Left colon (tissue), 2 donors: Measurements from ENCODE around the gene SQOR. TPM values are rescaled to one million over a fixed set of nuclear protein-coding genes. Genes with fewer than 3 reads are reported as not detected.
"Not testable (repeated sequence)": the region's sequence is repeated elsewhere in the genome, so short reads cannot be mapped to it uniquely, and the experiment has no call there.

ENCODE experiments used
- ATAC-seq: fragments of 200-7000 bp; cut with Tn5 transposase; one replicate; pipeline ENCODE4 v1.9.1; 2020; ENCODE audit warnings: mild to moderate bottlenecking, moderate library complexity
- DNase-seq, 2 donors: peaks; one replicate each; pipeline ENCODE4 v3.0.0-alpha.2; 2020
- intact Hi-C, 2 donors: fragments of 100-400 bp; cut with DNase I in 1 of 2; cut with micrococcal nuclease in 1 of 2; formaldehyde crosslinking; loops; one replicate each; pipeline versions ENCODE4 v1.11.2 to v1.14.0; 2022; cut with DNase I, micrococcal nuclease
- total RNA-seq, 2 donors: library from RNA; stranded (reverse); fragmentation: NEBNext Ultra II Directional; extraction: Animal tissue kit (Norgen Biotek cat#: 25700); gene quantifications; one replicate each; pipeline ENCODE4 v1.2.1, GENCODE V29; 2021
- donor health status: DM: no; HTN: no; CAD: no.
- donor health status: DM: yes; HTN: yes; CAD: no.

The SQOR gene
- total RNA-seq, 2 donors from 2014 or later: 303 to 408 TPM

DNA sequence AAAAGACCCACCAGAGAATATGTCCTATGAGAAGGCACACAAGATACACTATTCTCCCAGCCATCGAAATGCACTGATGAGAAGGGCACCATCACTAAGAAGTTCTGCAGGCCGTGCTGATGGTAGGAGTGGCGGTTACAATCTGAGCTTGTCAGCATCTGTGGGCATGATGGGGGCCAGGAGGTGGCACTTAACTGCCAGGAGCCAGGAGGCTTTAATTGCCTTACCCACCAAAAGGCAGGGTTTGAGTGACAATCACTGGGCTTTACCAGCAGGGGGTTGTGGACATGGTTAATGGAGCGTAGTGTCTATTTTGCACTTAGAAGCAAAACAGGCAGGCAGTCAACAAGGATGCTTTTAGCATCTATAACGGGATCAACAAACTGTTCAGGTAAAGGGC, 16.0 kb upstream of the SQOR start:
- intact Hi-C loops: no loop called here
- ATAC-seq: no peak
- DNase-seq: no peak

DNA sequence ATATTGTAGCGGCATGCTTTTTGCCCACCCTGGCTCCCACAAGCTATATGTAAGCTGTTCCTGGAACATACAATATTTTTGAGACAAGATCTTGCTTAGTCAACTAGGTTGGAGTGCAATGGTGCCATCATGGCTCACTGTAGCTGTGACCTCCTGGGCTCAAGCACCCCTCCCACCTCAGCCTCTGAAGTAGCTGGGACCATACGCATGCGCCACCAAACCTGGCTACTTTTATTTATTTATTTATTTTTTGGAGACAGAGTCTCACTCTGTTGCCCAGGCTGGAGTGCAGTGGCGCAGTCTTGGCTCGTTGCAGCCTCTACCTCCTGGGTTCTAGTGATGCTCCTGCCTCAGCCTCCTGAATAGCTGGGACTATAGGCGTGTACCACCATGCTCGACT, 6.7 kb upstream of the SQOR start:
- DNase-seq: no peak
- no peak for ATAC-seq

DNA sequence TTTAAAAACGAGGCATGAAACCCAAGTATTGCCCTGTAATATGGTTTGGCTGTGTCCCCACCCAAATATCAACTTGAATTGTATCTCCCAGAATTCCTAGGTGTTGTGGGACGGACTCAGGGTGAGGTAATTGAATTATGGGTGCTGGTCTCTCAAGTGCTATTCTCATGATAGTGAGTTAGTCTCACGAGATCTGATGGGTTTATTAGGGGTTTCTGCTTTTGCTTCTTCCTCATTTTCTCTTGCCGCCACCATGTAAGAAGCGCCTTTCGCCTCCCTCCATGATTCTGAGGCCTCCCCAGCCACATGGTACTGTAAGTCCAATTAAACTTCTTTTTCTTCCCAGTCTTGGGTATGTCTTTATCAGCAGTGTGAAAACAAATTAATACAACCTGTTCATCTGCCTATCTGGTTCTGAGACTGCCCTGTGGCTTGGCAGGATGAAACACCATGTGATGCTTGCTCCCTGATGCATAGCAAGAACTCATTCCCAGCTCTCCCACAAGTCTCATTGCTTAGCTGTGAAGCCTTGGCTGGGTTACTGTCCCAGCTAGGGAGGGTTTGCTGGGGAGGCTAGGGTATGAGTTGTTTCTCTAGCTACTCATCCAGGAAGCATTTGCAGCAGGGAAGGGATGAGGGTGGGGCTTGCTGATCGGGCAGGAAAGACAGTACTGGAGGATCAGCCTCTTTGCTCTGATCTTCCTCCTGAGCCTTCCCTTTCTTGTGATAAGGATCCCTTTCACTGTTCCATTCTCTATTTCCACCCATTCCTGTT, 3.7 kb upstream of the SQOR start:
- intact Hi-C loops: no loop called here
- DNase-seq (peak in 1 of 2 donors; percentile 71), ATAC-seq (peak; percentile 20)

More for the DNA sequence above, 6.7 kb upstream of the SQOR start:
- intact Hi-C loops: no loop called here

DNA sequence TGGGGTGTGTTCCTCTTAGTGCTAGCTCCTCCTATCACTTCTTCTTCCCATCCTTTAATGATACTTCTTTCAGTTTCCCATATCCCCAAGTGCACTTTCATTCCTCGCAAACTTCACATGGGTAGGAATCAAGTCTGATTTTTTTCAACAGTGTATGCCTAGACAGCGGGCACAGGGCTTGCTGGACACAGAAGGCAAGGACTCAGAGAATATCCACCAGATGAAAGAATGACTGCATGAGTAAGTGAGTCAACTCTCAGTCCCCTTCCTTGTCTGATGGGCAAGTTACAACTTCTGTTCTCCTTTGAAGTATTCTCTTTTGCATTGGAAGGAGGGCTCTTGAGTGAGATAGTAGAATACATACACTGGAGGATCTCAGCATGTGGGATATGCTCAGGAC, 3.1 kb upstream of the SQOR start:
- intact Hi-C loops: no loop called here
- DNase-seq (no peak), ATAC-seq (no peak)

DNA sequence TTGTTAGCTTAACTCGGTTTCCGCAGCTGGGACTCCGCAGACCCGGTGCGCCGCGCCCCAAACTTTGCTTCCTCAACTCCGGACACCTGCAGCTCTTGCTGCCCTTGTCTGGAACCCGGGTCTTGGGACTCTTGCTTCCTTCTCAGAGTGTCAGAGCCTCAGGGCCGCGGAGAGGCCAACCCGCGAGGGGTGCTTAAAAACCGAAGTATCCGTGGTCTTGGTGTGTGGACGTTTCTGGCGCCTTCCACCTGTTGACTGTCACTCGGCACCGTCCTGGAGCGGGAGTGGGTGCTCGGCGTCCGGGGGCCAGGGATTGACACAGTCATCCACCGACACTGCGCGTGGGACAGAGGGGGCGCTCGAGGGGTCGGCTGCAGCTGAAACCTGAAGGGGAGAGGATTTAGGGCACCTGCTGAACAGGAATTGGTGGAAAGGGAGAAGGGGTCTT, 386 bp downstream of the SQOR start:
- ATAC-seq (peak; percentile 51), DNase-seq (peak; percentile 79 to 88)
- intact Hi-C loops: no loop called here

DNA sequence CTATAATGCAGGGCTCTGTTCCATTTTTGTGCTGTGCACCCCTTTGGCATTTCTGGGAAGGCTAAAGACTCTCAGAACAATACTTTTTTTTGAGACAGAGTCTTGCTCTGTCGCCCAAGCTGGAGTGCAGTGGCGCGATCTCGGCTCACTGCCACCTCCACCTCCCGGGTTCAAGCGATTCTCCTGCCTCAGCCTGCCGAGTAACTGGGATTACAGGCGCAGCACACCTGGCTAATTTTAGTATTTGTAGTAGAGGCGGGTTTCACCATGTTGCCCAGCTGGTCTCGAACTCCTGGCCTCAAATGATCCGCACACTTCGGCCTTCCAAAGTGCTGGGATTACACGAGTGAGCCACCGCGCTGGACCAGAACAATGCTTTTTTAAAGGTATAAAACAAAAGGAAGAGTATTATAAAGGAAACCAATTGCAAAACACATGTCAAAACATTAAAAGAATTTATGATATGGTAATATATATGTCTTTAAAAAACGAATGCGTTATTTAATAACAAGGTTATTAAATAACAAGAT, 999 bp downstream of the SQOR start:
- intact Hi-C loops: no loop called here
- no peak for DNase-seq
- ATAC-seq: no peak

DNA sequence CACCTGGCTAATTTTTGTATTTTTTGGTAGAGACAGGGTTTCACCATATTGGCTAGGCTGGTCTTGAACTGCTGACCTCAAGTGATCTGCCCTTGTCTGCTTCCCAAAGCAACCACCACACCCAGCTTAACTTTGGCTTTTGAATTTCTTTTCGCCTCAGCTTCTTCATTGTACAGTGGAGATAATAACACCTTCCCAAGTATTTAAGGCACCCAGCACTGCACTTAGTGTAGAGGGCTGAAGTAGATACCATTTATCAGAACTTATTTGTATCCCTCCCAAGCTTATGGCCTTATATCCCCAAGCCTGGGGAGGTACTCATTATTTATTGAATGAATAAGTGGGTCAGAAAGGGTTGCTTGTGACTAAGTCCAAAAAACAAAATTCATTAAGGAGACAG, 2.3 kb downstream of the SQOR start:
- DNase-seq (no peak), ATAC-seq (no peak)
- intact Hi-C loops: no loop called here

DNA sequence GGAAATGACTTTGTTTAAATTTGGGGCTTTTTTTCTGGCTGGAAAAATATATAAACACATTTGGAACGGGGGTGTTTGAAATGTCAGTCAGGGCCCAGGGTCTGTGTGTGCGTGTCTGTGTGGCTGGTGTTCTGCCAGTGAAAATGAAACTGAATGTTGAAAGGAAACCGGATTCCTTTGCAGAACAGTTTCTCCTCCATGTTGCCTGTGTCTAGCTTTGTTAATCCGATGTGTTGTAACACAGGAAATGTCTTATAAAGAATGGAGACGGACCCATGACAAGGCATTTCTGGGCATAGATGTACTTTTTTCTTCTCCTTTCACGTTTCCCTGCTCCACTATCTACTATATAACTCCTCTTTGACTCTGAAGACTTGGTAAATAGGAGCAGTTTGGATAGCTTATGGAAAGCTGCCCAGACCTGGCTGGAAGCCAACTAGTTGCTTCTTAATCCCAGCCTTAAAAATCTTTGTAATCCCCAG, 2.8 kb downstream of the SQOR start:
- peak; percentile 19 for ATAC-seq
- intact Hi-C loops: no loop called here
- DNase-seq: peak; percentile 73 to 75

DNA sequence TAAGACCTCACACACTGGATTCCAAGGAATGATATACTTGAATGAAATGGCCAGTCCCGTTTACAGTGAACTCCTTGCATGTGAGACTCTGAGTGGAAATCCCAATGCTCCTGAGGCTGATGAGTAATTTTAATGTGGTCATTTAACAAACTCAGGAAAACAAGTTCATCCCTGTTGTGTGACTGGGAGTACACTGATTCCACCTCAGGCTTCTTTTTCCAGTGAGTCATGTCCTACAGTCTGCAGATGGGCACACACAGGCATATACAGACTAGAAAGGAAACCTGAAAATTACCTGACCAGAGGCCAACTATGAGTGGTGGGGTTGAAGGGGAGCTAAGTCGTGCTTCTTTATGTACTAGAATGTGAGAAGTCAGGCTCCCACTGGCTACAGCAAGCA, 5.8 kb downstream of the SQOR start:
- DNase-seq: no peak
- ATAC-seq: peak; percentile 20

DNA sequence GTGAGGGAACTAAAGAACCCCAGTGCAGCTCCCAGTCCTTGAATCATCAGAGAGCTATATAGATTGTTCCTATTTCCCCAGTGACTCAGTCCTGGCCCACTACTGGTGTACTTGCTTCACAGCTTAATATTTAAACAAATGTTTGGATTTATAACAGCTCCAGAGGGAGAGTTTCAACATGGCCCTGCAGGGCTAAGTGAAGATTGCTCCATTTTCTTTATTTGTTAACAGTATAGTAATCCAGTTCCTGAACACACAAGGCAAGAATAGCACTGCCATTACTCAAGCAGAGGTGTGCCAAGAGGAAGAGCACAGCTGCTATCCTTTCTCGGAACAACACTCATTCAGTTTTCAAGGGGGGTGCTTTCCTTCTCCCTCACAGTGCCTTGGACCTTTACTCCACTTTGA, 6.5 kb downstream of the SQOR start:
- intact Hi-C loops: no loop called here
- peak; percentile 44 to 70 for DNase-seq
- peak; percentile 70 for ATAC-seq

More for the DNA sequence above, 5.8 kb downstream of the SQOR start:
- intact Hi-C loops: no loop called here

DNA sequence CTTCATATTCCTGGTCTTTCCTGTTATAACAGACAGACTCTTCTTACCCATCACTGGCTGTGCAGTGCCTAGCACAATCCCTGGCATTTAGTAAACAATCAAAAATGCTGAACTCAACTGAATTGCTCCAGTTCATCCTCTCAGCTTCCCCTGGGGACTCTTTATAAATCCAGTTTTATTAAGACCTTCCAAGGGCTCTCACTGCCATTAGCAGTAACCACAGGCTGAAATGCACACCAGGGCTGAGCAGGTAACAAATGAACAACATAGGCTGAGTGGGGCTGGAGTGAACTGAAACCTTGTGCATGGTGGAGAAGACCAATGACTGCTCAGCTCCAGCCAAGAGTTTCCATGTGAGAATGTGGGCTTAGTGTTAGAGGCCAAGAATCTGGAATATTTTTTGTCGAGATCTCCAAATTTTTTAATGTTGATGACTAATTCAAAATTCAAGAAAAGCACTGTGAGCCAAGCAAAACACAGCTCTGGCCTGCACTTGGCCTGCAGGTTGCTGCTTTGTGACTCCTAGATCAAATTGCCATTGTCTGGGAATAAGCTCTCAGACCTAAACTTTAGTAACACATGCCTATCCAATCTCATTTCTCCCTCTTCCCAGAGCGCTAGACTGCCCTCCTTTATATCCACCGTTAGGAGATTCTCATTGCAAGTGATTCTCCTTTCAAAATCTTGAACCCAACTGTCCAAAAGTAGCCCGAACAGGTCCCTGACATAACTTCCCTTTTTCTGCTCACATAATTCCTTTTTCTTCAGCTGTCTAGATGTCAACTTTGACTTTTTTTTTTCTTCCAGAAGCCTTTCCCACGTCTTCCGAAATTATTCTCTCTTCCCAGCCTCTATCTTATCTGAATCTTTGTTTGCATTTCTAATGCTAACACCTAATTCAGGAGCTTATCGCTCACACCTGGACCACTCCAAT, 7.4 kb downstream of the SQOR start:
- no peak for ATAC-seq
- DNase-seq: no peak

DNA sequence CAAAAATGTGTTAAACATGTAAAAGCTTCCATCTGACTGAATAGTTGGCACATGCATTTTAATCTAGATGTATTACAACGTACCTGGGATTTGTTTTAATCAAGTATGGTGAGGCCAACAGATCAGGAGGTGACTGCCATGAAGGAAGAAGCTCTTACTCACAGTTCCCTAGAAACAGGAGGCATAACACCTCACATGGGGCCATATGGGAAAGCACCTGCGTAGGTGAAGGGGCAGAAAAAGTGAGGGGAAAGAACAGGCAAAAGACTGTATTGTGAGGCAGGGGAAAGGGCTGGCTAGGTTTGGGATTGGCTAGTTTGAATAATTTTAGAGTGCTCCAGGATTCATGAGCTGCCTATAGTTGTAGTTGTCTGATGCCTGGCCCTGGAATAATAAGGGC, 9.6 kb downstream of the SQOR start:
- intact Hi-C loops: no loop called here
- DNase-seq (no peak), ATAC-seq (no peak)

More for the DNA sequence above, 7.4 kb downstream of the SQOR start:
- intact Hi-C loops: no loop called here

DNA sequence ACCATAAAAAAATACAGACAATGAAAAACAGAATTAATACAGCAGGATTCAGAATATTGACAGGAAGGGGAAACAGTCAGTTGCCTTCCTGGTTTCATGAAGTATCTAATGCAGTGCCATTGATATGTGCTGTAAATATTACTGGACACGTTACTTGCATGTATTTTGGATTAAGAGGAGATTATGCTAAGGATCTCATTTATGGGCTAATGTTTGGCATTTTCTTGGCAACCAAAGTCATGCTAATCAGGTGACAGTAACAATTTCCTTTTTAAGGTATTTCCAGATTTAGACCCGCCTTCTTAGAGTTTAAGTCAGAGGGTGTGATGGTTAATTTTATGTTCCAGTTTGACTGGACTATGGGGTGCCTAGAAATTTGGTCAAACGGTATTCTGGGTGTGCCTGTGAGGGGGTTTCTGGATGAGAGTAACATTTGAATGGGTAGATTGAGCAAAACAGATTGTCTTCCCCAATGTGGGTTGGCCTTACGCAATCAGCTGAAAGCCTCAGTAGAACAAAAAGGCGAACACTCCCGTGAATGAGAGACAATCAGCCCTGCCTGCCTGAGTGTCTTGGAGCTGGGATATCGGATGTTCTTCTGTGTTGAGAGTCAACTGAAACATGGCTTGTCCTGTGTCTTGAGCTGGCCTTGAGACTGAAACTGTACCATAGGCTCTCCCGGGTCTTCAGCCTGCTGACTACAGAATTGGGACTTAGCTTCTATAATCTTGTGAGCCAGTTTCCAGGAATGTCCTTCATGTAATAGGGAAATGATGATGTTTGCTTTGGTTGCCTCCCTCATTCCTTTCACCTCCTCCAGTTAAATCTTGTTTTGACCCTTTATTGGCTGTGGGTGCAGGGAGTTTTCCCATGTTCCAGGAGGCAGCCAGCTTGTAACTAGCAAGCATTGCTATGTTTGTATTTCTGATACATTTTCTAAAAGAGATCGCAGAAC, 10.5 kb downstream of the SQOR start:
- peak in 1 of 2 donors; percentile 69 for DNase-seq
- peak; percentile 58 for ATAC-seq
- intact Hi-C loops: no loop called here

DNA sequence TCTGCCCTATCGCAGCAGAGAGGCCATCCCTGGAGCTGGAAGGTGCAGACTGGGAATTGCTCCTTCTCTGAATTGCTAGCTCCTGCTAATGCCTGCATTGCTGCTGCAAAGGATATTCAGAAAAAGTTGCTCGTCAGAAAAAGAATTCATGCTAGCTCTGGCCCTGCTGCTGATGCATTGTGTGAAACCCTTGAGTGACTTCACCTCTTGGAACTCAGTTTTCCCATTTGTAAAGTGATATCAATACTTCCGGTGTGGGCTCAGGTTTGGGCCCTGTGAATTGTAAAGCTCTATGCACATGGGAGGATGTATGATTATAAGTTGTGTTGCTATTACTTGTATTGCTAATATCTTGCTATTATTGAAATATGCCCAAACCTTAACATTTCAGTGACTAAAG, 11.4 kb downstream of the SQOR start:
- ATAC-seq: no peak
- no peak for DNase-seq
- intact Hi-C loops: no loop called here

DNA sequence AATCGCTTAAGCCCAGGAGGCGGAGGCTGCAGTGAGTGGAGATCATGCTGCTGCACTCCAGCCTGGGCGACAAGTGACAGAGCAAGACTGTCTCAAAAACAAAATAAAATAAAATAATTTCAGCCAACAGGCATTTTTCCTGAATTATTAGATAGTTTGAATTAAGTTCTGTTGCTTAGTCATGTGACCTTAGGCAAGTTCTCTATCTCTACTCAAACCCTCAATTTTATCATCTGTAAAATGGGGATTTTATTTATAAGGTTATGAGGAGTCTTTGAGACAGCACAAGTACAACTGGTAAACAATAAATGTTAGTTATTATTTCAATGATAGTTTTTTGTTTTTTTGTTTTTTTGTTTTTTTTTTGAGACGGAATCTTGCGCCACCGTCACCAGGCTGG, 13.0 kb downstream of the SQOR start:
- no peak for DNase-seq
- intact Hi-C loops: no loop called here
- no peak for ATAC-seq

DNA sequence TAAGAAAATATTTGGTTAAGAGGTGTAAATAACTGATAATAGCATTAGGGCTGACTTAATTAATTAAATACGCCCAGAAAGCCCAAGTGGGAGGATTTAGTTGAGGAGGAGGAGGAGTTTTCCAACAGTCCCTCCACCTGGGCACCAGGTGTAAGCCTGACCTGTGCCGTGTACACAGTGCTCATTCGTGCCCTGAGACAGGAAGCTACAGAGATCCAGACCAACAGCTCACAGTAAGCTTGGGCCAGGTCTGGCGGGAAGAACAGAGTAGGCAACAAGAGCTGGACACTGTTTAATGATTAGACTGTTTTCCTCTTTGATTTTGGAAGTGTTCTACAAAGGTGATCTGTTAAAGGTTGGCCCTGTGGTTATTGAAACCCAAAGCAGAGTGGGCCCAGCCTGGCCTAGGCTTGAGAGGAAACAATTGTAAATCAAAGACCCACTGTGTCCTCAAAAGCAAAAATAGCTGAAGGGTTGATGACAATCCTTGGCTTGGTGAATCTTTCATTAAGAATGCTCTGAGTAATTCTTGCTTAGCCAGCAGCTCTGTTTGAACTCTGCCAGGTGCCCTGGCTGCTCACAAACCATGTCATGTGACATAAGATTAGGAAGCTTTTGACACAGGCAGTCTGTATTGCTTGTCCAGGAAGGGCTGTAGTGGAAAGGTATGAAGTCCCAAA, 13.8 kb downstream of the SQOR start:
- peak; percentile 50 for ATAC-seq
- peak in 1 of 2 donors; percentile 63 for DNase-seq
- intact Hi-C loops: no loop called here

DNA sequence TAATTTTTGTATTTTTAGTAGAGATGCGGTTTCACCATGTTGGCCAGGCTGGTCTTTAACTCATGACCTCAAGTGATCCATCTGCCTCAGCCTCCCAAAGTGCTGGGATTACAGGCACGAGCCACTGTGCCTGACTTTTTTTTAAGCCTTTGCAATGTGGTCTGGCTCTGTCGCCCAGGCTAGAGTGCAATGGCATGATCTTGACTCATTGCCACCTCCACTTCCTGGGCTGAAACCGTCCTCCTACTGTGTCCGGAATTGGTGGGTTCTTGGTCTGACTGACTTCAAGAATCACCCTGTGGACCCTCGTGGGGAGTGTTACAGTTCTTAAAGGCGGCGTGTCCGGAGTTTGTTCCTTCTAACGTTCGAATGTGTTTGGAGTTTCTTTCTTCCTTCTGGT, 15.2 kb downstream of the SQOR start:
- ATAC-seq, DNase-seq, intact Hi-C loops: not testable (repeated sequence)
